HG03159 (cell line): ENCODE measurements around the gene C10orf67.
A peak's percentile ranks its signal among the peaks of the same experiment; 100 is the strongest.
"Not testable (repeated sequence)": the region's sequence is repeated elsewhere in the genome, so short reads cannot be mapped to it uniquely, and the experiment has no call there.

Experiments
- ATAC-seq: cut with Tn5 transposase; IDR thresholded peaks from one replicate; pipeline ENCODE4 v1.9.1; 2021; ENCODE audit warnings: mild to moderate bottlenecking, moderate library complexity; ENCODE audit not compliant: unreplicated experiment

Gene C10orf67

GRCh38 chr10:23362879-23363792 is 18.5 kb upstream of the C10orf67 start:
- ATAC-seq: peak; percentile 42

GRCh38 chr10:23362069-23362830 is 17.7 kb upstream of the C10orf67 start:
- ATAC-seq: peak; percentile 38

- ATAC-seq: no peak
Observed at GRCh38 chr10:23361665-23362064, 17.1 kb upstream of the C10orf67 start.

- ATAC-seq: no peak
Observed at GRCh38 chr10:23359692-23360380, 15.2 kb upstream of the C10orf67 start.

- ATAC-seq: no peak
Observed at GRCh38 chr10:23358357-23358756, 13.8 kb upstream of the C10orf67 start.

- no peak for ATAC-seq
Observed at GRCh38 chr10:23354630-23355279, 10.2 kb upstream of the C10orf67 start.

GRCh38 chr10:23351926-23352519 is 7.4 kb upstream of the C10orf67 start:
- ATAC-seq: no peak

GRCh38 chr10:23350706-23351105 is 6.1 kb upstream of the C10orf67 start:
- ATAC-seq: not testable (repeated sequence)

GRCh38 chr10:23345861-23346260 is 1.3 kb upstream of the C10orf67 start:
- no peak for ATAC-seq

- no peak for ATAC-seq
Observed at GRCh38 chr10:23343591-23344240, 881 bp downstream of the C10orf67 start.

- no peak for ATAC-seq
Observed at GRCh38 chr10:23342213-23342884, 2.2 kb downstream of the C10orf67 start.

- no peak for ATAC-seq
Observed at GRCh38 chr10:23341004-23341403, 3.6 kb downstream of the C10orf67 start.

GRCh38 chr10:23340354-23340753 is 4.2 kb downstream of the C10orf67 start:
- no peak for ATAC-seq

- ATAC-seq: no peak
Observed at GRCh38 chr10:23338886-23339285, 5.7 kb downstream of the C10orf67 start.

- ATAC-seq: no peak
Observed at GRCh38 chr10:23338155-23338828, 6.3 kb downstream of the C10orf67 start.

GRCh38 chr10:23337616-23338015 is 7.0 kb downstream of the C10orf67 start:
- peak; percentile 41 for ATAC-seq

GRCh38 chr10:23331567-23332301 is 12.9 kb downstream of the C10orf67 start:
- no peak for ATAC-seq

- ATAC-seq: no peak
Observed at GRCh38 chr10:23330948-23331347, 13.6 kb downstream of the C10orf67 start.
